HG03342 (cell line): ENCODE data around the gene USP3.

Source experiments
- ATAC-seq: cut with Tn5 transposase; IDR thresholded peaks from one replicate; pipeline ENCODE4 v1.9.1; 2021; ENCODE audit warnings: mild to moderate bottlenecking, moderate library complexity; ENCODE audit not compliant: unreplicated experiment

Gene USP3, protein sequence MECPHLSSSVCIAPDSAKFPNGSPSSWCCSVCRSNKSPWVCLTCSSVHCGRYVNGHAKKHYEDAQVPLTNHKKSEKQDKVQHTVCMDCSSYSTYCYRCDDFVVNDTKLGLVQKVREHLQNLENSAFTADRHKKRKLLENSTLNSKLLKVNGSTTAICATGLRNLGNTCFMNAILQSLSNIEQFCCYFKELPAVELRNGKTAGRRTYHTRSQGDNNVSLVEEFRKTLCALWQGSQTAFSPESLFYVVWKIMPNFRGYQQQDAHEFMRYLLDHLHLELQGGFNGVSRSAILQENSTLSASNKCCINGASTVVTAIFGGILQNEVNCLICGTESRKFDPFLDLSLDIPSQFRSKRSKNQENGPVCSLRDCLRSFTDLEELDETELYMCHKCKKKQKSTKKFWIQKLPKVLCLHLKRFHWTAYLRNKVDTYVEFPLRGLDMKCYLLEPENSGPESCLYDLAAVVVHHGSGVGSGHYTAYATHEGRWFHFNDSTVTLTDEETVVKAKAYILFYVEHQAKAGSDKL

DNA sequence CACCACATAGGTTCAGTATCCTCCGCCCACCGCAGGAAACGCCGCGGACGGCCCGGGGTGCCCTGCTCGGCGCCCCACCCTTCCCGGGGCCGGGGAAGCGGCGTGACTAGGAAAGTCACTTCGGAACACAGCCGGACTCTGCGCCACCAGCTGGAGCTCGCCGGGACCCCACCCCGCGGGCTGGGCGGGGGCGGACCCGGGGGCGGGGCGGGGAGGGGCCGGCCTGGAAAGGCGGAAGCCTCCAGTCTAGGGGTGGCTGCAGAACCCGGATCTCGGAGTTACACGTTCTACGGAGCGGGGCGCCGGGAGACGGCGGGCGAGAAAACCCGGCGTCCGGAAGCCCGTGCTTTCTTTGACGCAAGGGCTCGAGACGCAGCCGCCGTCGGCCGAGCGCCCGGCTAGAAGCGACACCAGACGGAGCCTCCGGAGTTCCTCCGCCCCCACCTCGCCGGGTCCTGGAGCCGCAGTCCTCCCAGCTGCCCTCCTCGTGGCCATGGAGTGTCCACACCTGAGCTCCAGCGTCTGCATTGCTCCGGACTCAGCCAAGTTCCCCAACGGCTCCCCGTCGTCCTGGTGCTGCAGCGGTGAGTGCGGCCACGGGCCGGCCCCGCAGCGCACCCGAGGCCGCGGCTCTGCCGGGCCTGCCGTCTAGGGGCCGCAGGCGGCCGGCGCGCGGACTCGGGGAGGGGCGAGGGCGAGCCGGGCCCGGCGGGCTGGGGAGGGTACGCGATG, at the start of gene USP3:
TSS of gene USP3 (plus strand) at position 347 of the 732 bp plus-strand sequence. CDS start at position 494, 147 bp downstream.
- ATAC-seq, result peak; percentile 56

DNA sequence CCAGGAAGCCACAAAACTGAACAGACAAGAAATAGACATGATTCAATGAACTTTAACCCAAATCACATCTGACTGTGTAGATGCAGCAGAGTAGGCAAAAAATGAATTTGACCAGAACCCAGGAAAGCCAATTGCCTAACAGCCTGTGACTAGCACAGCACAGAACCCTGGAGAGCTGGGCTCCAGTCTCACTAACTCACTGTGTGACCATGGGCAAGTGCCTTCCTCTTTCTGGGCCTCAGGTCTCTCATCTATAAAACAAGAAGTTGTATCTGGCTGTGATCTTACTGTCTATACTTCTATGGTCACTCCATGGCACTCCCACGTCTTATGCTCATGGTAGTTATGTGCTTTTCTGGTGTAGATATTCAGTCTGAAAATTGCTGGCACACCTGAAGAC, 48.1 kb upstream of the USP3 start:
- no peak for ATAC-seq

DNA sequence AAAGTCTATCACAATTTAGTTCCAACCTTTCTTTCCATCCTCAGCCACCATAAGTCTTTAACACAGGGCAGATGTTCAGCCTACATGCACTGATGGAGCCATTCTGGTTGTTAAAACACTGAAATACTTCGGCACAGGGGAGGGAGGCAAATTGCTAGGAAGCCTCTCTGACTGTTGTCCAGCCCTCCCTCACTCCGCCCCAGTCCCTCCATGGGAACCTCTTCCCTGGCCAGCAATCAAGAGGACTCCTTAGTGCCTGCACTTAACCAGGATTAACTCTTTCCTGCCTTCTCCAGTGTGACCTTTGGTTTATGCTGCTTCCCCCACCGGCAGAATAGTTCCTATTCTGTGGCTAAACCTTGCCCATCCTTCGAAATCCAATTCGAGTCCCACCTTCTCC, 47.0 kb upstream of the USP3 start:
- ATAC-seq, result no peak

DNA sequence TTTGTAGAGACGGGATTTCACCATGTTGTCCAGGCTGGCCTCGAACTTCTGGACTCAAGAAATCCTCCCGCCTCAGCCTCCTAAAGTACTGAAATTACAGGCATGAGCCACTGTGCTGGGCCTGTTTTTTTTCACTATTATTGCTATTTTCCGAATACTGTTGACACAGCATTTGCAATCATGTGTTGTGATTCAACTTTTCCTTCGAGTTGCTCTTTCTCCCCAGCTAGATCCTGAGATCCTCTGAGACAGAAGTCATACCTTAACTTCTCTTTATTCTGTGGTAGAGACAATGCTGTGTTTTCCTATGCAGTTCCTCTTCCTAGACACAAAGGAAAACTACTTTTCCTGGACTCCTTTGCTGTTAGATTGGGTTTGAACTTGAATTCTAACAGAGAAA, 46.4 kb upstream of the USP3 start:
- ATAC-seq, result no peak

- no peak for ATAC-seq
Observed at GRCh38 chr15:63458794-63459395, 45.5 kb upstream of the USP3 start.

DNA sequence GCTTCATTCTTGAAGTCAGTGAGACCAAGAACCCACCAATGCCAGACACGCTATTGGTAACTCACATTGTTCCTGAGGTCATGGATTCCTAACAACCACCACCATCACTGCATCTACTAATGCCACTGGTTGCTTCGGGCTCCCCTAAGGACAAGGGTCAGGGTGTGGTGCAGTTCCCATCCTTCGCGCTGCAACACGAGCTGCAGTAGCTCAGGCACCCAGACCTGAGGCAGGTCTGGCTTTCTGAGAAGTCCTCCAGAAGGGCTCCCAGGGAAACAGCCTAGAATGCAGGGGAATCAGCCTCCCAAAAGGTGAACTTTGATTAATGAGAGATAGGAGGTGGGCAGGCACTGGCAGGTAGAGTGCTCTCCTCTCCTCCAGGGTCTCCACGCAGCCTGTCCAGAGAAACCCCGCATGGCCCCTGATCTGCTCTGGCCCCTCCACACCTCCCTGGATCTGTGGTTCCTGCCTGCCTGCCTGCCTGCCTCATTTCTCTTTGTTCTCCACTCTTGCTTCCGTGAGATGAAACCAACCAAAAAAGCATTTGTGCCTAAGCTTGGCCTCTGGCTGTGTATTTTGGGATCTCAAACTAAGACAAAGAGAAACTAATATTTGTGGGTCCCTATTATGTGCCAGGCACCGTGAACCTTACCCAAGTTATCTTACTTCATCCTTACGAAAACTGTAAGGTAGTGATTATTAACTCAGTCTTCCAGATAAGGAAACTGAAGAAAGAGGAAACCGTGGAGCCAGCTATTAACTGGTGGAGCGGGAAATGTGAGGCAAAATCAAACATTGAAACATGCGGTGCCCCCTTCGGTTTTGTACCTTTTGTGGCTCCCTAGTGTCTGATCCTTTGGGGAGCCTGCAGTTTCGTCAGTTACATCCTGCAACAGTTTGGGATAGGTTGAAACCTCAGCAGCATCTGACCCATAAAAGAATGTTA, 43.9 kb upstream of the USP3 start:
- ATAC-seq, result no peak

- no peak for ATAC-seq
Observed at GRCh38 chr15:63461230-63461985, 43.0 kb upstream of the USP3 start.

DNA sequence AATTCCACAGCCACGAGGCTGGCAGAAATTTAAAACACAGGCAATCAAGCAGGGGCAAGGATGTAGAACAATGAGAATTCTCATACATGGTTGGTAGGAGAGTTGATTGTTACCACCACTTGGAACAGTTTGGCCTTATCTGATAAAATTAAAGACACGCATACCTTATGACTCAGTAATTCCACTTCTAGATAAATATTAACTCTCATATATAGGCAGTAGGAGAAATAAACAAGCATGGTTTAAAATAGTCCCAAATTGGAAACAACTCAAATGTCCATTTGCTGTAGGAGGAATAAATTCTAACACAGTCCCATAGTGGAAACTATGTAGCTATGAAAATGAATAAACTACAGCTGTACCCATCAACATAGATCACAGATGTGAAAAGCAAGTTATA, 42.3 kb upstream of the USP3 start:
- no peak for ATAC-seq

DNA sequence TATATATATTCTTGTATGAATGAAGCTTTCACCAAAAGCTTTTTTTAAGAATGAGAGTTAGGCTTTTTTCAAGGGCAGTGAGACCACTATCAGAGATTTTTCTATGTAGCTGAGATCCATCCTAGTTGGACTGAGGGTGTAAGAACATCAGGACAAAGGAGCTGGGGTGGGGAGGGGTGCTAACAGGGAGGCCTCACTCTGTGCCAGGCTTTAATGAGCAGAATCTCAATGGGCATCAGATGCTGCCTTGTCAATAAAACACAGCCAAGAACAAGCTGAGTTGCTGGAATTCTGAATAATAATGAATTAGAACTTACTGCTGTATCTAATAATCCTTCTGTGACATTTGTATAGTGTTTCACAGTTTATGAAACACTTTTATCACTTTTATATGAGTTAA, 41.4 kb upstream of the USP3 start:
- ATAC-seq, result no peak

DNA sequence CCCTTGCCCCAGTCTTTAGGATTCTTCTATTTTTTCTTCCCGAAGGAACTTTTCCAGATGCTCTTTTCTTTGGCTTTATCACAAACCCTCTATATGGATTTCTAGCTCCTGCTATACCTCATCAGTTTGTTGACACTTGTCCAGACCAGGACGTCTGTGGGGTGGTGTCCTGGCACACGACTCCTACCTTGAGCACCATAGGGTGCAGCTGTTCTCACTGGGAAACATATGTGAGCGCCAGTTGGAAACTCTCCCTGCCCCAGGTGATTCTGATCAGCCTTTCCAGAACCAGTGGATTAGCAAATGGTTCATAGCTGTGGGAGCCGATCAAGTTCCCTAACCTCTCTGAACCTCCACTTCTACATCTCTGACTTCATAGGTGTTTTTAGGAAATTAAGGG, 40.6 kb upstream of the USP3 start:
- no peak for ATAC-seq

- ATAC-seq, result no peak
Observed at GRCh38 chr15:63465104-63465503, 39.3 kb upstream of the USP3 start.

DNA sequence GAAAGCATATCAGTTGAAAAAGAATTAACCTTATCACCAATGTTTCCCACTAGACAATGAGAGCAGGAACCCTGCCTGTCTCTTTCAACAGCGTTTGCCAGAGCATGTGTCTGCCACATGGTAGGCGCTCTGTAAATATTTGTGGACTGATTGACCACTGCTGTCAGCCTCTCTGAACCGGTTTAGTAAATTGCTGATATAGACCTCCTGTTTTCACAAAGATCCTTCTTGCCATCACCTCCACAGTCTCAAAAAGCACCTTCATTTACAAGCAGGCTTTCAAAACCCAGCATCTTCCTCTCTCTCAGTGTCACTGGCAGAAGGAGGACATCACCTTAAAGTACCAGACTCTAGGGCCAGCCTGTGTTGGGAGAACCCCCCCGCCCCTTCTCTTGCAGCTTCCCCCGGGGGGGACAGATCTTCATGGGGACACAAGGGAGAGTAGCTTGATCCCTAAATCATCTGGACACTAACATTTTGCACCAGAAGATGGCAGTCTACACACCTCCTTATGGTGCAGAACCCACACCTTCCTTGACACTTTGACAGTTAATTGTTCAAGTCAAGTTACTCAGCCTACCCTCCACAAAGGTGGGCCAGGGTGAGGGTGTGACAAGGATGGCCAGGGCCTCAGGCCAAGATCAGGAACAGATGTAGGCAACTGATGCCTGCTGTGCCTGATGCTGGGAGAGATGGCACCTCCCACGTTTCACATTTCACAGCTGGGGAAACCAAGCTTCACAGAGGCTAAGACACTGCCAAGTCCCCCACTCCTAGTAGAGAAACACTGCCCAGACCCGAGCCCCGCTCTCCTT, 37.8 kb upstream of the USP3 start:
- ATAC-seq, result peak; percentile 63

DNA sequence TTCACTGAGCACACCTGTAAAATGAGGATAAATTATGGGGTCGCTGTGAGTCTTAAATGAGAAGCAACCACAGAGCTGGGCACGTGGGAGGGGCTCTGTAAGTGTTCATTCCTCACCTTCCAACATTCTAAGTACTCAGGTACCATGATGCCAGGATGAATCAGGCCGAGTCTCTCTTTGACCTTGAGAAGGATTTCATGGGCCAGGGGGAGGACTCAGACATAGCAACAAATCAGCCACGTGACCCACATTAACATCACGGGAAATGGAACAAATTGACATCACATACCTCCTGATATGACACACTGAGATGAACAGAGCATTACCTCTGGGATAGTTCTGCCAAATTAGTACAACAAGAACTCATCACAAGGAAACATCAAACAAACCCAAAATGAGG, 35.2 kb upstream of the USP3 start:
- no peak for ATAC-seq

GRCh38 chr15:63469984-63470383, 34.4 kb upstream of the USP3 start:
- ATAC-seq, result no peak

DNA sequence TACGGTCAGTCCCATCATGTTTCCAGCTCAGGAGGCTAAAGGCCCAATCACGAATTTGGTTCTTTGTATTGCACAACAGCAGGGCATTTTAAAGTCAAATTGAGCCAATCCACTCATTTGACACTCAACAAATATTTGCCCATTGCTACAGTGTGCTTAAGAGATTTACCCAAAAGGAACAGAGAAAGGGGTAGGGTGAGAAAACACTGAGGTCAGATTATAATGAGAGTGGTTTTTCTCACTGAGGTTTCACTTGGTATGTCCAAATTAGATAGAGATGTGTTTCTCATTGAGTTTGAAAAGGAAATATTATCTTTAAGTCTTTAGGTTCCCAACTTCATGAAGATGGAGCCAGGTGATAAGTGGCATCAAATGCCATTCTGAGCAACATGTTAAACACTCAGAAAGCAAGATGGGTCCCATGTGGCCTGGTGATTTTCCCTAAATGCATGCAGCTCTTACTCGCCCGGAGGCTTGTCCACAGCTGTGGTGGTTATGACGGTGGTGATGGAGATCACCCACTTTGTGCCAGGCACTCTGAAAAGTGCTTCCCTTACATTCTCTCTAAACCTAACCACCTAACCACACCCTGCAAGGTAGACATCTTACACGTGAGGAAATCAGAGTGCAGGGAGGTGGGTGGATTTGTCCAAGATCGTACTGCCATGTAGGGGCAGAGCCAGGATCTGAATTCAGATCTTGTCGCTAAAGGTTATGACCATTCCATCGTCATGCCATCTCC, 31.2 kb upstream of the USP3 start:
- no peak for ATAC-seq

DNA sequence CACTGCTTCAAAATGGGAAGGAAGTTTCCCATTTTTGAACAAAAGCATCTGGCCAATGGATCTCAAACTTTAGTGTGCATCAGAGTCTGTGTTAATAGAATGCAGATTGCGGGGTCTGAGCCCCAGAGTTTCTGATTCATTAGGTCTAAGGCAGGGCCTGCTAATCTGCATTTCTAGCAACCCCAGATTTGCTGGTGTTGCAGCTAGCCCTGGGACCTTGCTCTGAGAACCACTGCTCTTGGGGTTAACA, 30.7 kb upstream of the USP3 start:
- ATAC-seq, result no peak

- peak; percentile 51 for ATAC-seq
Observed at GRCh38 chr15:63473999-63474809, 30.2 kb upstream of the USP3 start.

- peak; percentile 59 for ATAC-seq
Observed at GRCh38 chr15:63474810-63475316, 29.5 kb upstream of the USP3 start.
